ENCODE data around the gene HSF2BP.
"Not testable (repeated sequence)": the region's sequence is repeated elsewhere in the genome, so short reads cannot be mapped to it uniquely, and the experiment has no call there.

Gene HSF2BP

DNA sequence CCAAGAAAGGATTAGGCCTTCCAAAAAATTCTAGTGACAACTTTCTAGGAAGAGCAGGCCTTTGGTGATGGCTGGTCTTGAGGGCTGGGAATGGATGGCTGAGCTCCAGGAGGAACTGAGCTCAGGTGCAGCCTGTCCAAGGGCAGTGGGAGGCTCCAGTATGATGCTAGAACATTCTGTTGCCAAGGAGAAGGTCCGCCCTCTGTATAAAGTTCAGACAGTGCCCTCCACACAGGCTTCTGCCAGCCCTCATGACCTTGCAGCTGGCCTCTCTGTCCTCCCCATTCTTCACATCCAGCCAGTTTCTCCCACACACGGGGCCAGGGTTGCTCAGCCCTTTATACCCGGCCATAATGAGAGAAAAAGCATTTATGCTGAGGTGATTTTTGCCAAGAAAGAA, 146.3 kb downstream of the HSF2BP start:
- not testable (repeated sequence) for DNase-seq

DNA sequence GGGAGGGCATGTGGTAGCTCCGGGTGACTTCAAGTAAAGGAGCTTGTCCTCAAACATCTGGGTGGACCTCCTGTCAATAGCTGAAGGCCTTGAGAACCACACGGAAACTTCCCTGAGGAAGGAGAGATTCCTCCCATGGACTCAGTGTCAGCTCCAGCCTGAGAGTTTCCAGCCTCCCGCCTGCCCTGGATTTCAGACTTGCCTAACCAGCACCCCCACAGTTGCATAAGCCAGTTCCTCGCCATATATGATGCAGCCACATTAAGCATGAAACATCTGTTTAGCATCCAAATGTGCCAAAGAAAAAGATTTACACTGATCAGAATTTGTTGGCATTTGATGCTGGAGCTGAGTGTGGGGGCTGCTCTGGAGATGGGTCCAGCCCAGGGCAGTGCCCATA, 148.1 kb downstream of the HSF2BP start:
- DNase-seq = not testable (repeated sequence)

DNA sequence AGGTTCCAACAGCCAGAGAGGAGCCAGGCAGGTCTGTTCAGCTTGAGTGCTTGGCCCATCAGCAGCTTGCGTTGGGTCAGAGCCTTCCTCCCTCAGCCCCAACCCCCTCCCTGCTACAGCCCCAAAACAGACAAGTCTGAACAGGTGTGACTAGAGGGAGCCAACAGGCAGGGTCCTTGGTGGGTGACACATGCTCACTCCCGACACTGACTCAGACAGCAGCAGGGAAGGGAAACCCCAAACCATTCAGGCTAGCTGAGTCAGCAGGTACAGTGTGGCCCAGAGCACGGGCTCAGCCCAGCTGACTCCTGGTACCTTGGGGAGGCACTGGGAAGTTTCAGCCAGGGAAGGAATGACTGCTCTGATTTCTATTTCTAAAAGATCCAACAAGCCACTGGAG, 148.6 kb downstream of the HSF2BP start:
- DNase-seq = not testable (repeated sequence)

DNA sequence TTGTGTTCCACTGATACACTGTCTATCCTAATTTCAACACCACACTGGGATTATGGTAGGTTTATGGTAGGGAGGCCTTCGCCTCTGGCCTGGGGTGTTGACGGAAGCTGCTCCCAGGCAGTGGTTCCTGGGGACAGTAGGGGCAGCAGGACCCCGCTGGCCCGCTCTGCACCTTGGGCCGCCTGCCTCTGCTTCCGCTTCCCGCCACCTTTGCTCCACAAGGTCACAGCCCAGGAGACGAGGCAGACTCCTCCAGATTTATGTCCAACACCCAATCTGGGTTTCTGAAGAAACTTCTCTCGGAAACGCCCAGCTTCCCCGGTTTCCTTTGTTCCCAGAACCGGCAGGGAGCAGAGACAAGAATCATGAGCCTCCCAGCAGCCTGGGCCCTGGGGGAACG, 155.4 kb downstream of the HSF2BP start:
- DNase-seq = not testable (repeated sequence)

DNA sequence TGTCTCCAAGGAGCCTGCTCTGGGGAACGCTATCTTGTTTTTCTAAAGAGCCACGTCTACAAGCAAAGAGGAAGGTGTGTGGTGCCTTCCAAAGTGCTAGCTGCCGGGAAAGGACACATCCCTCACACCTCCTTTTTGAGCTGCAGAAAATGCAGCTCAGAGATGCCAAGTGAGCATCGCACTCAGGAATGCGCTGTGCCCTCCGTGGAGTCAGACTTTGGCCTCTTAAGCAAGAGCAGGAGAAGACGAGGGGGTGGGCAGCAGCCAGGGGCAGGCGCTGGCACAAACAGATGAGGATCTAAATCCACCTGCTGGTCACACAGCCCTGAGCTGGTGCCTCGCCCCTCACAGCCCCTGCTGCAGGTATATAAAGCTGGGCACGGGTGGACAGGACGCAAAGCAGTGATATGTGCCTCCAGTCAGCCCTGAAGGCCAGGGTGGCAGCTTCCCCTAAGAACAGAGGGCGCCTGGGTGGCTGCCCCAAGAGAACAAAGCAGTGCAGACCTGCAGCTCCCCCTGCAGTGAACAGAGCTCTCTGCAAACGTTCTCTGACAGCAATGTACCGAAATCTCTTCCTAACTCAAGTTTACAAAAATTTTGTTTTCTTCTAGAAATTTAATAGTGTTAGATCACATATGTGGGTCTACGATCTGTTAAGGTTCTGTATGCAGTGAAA, 156.1 kb downstream of the HSF2BP start:
- not testable (repeated sequence) for DNase-seq

DNA sequence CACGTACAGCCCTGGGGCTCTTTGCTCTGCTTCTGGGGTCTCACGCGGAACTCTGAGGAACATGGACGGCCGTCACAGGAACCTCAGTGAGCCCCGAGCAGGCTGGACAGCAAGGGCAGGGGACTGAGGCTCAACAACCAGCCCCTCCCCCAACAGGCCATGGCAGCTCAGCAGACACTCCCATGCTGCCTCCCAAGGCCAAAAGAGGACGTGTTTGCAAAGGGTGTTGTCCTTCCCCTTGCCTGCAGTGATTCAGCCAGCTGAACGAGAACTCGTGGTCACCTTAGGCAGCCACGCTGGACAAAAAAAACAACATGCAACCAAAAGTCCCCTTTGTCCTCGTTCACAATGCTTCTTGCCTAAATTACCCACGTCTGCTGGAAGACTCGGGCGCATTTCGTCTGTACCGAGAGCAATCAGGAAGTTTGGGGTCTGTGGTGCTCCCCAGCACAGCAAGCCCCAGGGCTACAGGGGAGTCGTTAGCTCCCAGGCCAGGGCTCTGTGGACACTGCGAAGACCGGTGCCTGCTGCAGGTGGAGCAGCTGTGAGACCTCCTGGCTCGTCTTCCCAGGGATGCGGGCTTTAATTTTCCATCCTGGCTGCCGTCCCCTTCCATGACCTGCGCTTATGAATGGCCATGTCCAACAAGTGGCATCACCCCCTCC, 156.7 kb downstream of the HSF2BP start:
- DNase-seq = not testable (repeated sequence)

DNA sequence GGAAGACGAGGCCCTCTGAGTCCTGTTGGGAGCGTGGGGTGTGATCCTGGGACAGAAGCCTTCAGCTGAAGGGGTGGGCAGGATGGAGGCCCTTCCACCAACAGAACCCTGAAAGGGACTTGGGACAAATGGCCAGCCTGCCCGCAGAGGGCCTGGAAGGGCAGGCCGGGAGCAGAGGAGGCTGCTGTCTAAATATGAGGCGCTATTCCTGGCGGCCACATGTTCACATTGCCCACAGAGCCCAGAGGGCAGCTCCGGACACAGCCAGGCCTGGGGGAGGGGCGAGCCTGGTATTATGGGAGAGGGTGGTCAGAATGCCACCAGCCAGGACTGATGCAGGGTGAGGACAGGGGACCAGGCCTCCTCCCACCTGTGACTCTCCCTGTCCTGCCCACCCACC, 160.4 kb downstream of the HSF2BP start:
- DNase-seq = not testable (repeated sequence)

DNA sequence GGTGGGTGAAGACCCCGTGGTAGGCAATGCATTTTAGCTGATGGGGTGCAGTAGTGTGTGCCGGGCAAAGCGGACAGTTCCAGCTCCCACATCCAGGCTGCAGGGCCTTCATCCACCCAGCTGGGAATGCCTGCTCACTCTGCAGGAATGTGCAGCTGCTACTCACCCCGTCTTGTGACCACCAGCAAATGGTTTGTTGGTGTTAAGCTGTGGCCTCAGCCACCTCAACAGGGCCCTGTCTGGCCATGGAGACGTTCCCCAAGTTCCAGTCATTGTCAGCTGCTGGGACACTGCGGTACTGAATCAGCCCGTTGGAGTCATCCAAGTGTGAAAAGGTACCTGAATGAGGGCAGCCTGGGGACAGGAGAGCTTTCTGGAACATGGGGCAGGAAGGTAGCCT, 161.2 kb downstream of the HSF2BP start:
- not testable (repeated sequence) for DNase-seq

DNA sequence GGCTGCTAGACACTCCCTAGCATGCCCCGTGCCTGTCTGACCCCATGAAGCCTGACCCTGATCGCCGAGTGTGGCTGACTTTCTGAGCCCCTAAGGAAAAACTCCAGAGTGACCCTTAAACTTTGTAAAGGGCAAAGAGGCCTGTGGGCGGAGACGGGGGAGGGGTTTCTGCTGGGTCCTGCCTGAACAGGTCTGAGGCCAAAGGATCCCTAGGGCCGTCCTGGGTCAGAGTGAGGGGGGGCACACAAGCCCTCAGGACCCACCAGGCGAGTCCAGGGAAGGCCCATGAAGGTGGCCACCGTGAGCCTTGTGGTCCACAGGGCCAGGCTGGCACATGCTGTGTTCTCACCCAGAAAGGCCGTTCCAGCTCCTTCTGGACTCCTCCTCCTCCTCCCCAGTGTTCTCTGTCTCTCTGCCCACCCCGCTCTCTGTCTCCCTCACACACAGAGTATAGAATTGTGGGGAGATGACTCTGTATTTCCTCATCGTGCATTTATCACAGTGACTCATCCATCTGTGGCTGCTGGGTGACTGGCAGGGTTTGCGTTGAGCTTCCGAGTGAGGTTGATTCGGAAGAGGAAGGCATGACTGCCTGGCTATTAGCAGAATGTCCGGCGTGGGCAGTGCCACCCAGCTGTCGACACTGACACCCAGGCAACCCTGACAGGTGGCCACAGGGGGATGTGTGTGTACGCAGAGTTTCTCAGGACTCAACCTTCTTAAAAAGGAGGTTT, 164.8 kb downstream of the HSF2BP start:
- not testable (repeated sequence) for DNase-seq

DNA sequence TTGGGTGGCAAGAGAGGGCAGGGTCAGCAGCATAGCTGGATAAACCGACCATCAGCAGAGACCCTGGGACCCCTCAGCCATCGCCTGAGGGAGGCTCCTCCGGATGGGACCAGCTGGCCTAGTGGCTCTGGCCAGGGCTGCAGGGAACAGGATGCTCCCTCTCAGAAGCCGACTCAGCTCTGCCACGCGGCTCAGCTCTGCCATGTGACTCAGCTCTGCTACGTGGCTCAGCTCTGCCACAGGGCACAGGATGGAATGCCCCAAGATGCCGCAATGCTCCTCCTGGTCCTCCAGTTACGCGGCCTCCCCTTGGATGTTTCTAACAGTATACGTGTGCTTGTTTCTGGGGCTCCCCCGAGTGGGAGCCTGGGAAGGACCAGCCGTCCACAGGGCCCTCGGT, 165.8 kb downstream of the HSF2BP start:
- not testable (repeated sequence) for DNase-seq

DNA sequence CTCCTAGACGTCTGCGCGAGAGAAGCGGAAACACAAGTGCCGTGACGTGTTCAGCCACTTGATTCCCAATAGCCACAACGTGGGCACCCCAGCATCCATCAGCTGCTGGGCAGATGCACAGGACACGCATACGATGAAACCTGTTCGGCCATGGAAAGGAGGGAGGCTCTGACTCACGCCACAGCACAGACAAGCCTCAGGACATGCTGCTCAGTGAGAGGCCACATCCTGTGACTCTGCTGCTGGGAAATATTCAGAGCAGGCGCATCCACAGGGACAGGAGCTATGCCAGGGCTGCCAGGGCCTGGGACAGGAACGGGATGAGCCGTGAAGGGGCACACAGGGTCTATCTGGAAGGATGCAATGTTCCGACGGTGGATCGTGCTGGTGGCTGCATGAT, 171.1 kb downstream of the HSF2BP start:
- not testable (repeated sequence) for DNase-seq

DNA sequence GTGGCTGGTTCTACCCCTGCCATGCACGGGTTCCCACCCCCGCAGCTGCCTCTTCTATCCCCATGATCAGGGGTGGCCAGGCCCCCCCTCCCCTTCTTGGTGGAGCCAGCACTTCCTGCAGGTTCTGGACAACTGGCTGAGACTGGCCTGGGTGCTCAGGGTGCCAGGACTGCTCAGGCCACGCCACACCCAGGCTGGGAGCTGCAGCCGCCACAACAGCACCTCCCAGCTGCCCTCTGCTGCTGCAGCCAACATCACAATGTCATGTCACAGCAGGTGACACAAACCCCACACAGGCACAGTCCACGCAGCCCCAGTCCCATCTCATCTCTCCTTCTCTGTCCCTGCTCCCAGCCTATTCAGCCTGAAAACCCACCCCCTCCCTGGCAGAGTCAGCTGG, 173.2 kb downstream of the HSF2BP start:
- not testable (repeated sequence) for DNase-seq

DNA sequence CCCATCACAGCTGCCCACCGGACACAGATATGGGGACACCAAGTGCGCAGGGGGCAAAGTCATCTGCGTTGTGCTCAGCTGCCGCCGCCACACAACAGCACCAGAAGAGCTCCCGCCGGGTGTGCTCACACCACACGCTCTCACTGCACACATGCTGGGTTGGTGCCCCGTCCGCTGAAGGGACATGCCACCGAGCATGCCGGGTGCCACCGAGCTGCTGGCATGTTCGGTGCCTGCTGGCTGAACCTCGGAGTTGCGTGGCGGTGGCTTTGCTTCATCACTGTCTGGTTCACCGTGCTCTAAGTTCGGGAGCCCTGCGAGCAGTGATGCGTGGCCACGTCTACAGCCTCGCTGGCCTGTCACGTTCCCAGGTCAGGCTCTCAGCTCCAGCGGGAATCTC, 174.3 kb downstream of the HSF2BP start:
- DNase-seq = not testable (repeated sequence)

DNA sequence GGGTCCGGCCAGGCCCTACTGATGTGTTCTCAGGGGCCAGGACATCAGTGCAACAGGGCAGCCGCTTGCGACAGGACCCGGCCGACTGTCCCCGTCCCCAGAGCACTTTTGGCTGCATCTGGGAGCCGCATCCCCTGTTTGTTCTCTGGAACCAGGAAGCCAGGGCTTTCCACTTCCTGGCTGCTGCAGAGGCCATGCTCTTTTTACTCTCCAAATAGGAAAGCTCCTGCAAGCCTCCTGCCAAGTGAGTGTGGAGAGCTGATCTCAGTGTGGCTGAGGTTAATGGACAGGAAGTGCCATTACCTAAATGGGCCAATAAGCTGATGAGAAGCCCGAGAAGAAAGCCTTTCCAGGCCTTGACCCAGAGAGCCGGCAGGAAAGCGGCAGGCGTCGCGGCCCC, 180.1 kb downstream of the HSF2BP start:
- not testable (repeated sequence) for DNase-seq

All from NCI-H345 (cell line).